ENCODE measurements around the gene ELL. TPM values are rescaled to one million over a fixed set of nuclear protein-coding genes. Genes with fewer than 3 reads are reported as not detected.

Gene ELL
- total and polyA plus RNA-seq, 9 of the 15 experiments (the other 6 are each of a cell fraction or from before 2014, with no cell fraction given) = 0.24 to 22.5 (median 4.1) TPM

DNA sequence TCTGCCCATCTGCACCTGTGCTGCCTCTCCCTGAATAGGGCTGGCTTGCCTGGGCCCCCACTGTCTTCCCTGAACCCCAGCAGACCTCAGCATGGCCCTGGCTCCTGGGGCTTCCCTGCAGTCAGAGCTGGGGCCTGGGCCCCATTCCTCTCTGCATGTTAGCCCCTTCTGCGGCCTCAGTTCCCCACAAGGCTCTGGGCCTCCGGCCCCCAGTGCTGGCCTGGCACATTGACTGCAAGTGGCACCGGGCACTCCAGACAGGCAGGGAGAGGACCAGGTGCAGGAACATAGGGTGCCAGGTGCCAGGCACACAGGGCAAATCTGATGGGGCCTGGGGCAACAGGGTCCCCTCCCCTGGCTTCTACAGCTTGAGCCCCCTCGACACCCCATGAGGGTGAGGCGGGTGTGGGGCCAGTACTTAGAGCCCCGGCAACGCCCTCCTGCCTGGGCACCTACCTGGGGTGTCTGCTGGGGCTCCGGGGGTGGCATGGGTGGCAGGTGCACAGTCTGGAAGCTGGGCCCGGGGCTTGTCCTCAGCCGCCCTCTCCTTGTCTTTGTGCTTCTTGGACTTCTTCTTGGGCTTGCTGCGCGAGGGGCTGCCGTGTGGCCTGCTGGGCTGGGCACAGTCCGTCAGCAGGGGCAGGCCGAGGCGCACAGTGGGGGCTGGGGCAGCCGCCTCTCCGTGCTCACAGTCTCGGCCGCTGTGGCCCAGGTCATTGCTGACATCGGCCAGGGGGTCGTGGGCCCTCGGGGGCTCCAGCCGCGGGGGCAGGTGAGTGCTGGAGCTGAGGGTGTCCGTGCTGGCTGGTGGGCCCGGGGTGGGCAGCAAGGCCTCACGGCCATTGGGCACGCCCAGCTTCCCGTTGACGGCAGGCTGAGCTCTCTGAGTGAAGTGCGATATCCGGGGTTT lies 71.6 kb downstream of the ELL start (continued):
- TF ChIP-seq, protein P1, sequence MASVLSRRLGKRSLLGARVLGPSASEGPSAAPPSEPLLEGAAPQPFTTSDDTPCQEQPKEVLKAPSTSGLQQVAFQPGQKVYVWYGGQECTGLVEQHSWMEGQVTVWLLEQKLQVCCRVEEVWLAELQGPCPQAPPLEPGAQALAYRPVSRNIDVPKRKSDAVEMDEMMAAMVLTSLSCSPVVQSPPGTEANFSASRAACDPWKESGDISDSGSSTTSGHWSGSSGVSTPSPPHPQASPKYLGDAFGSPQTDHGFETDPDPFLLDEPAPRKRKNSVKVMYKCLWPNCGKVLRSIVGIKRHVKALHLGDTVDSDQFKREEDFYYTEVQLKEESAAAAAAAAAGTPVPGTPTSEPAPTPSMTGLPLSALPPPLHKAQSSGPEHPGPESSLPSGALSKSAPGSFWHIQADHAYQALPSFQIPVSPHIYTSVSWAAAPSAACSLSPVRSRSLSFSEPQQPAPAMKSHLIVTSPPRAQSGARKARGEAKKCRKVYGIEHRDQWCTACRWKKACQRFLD (CRISPR knock-in tag; IDR thresholded peaks at IDR 0.05) = no peak
- TF ChIP-seq DMBX1 (CRISPR knock-in tag; IDR thresholded peaks at IDR 0.05; ENCODE audit: borderline replicate concordance) = no peak
- peak; percentile 30; the same call in 1 of the 2 replicates for TF ChIP-seq ZBTB7A (IDR thresholded peaks at IDR 0.05; ENCODE audit: borderline replicate concordance, control insufficient read depth, low read depth, low read length)
- TF ChIP-seq PHF21A (IDR thresholded peaks at IDR 0.05; ENCODE audit: borderline replicate concordance, low read depth) = no peak

DNA sequence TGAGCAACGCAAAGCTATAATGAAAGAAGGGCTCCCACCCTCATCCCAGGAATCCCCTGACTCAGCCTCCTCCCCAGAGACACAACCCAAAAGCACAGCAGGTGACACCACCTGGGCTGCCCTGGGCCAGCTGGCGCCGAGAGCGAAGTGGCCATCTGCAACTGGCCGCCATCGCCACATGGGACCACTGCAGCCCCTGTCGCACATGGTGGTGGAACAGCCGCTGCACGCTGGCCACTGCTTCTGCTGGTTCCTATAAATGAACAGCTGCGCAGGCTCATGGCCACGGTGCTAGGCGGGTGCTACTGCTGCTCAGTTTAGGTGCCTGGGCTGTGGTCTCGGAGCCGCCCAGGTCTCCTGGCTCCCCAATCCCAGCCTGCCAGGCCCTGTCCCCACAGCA lies 72.3 kb downstream of the ELL start:
- no peak for DNase-seq (ENCODE audit: extremely low read depth in 1 of 4, low spot score in 3 of 4)

More for the DNA sequence above, 72.3 kb downstream of the ELL start:
- Histone ChIP-seq H3K27me3 (ENCODE audit: control insufficient read depth in 2 of 2, insufficient read depth in 2 of 2, low read length in 2 of 2) (no peaks in the 10 kb centered on the region), H2AFZ (ENCODE audit: low read depth, low read length) (no peak overlapping the region), H3K4me1 (replicated peaks in 1 of 2; ENCODE audit: control insufficient read depth in 2 of 2, insufficient read depth in 2 of 2, low read length in 2 of 2) (peaks cover 0 to 42% of the 10 kb centered on the region in 2 experiments; a peak in 2 of 5 replicates), H3K4me2 (ENCODE audit: insufficient read depth, low read length) (no peak overlapping the region), H3K79me2 (ENCODE audit: control insufficient read depth, insufficient read depth, low read length) (no peaks in the 10 kb centered on the region; the same call in 2 of the 3 replicates), H3K4me3 (no peak overlapping the region), H3K27ac (ENCODE audit: extremely low read depth, low read depth, low read length) (no peak overlapping the region), H3K9me3 (replicated peaks; ENCODE audit: control insufficient read depth, insufficient read depth, low read depth, low read length) (no peaks in the 10 kb centered on the region), H3K9ac (ENCODE audit: insufficient read depth in 1 of 2, low read depth in 2 of 2, low read length in 2 of 2) (peak overlapping the region in 1 of 2 experiments; percentile 43; a peak in 1 of 4 replicates), H4K20me1 (replicated peaks; ENCODE audit: control insufficient read depth, insufficient read depth, low read length) (no peaks in the 10 kb centered on the region), H3K9me1 (ENCODE audit: control insufficient read depth, insufficient read depth, low read length) (peaks cover 3% of the 10 kb centered on the region), H3K36me3 (ENCODE audit: control insufficient read depth, insufficient read depth, low read length) (peaks cover 82% of the 10 kb centered on the region; the same call in 2 of the 3 replicates)
- FAIRE-seq (no peak), ATAC-seq (no peak)
- ChIA-PET CTCF (ENCODE audit: low intra/inter-chr PET ratio) (no interaction called here), POLR2A (no interaction called here)
- 98% methylated on average over 14 of the region's 14 CpGs for WGBS (ENCODE audit: insufficient coverage, low coverage, missing lambda C conversion rate)
- in situ Hi-C loops (cut with MboI) (no loop called here), intact Hi-C loops (cut with micrococcal nuclease) (no loop called here)
- TF ChIP-seq RBM22 (IDR thresholded peaks at IDR 0.05; ENCODE audit: low read depth, low read length, poor library complexity, severe bottlenecking) = peak; percentile 46
- TF ChIP-seq TCF7L2 (IDR thresholded peaks at IDR 0.05; ENCODE audit: low read depth, low read length) = no peak
- BruUV-seq (replicated peaks) = no TSS peak
